ENCODE data around the gene C11orf98.
A peak's percentile ranks its signal among the peaks of the same experiment; 100 is the strongest.
"Not testable (repeated sequence)": the region's sequence is repeated elsewhere in the genome, so short reads cannot be mapped to it uniquely, and the experiment has no call there.

Gene C11orf98

GRCh38 chr11:62688491-62688890 lies 23.5 kb upstream of the C11orf98 start:
- DNase-seq = no peak
- in situ Hi-C loops (cut with MboI; ENCODE audit: low pct_unique_long_range_greater_than_20kb, low sequenced_read_pairs) = loop anchor here (25.0 kb wide), 1 partner anchor 301 kb away; no protein-coding TSS in a partner anchor

- DNase-seq = no peak
- in situ Hi-C loops (cut with MboI; ENCODE audit: low pct_unique_long_range_greater_than_20kb, low sequenced_read_pairs) = loop anchor here (25.0 kb wide), 1 partner anchor 300 kb away; no protein-coding TSS in a partner anchor
Measured at GRCh38 chr11:62687508-62688396, 22.7 kb upstream of the C11orf98 start.

- in situ Hi-C loops (cut with MboI; ENCODE audit: low pct_unique_long_range_greater_than_20kb, low sequenced_read_pairs) = loop anchor here (25.0 kb wide), 1 partner anchor 295 kb away; no protein-coding TSS in a partner anchor
- no peak for DNase-seq
Measured at GRCh38 chr11:62682518-62682917, 17.5 kb upstream of the C11orf98 start.

GRCh38 chr11:62680825-62681240 lies 15.8 kb upstream of the C11orf98 start:
- in situ Hi-C loops (cut with MboI; ENCODE audit: low pct_unique_long_range_greater_than_20kb, low sequenced_read_pairs) = loop anchor here (25.0 kb wide), 1 partner anchor 294 kb away; no protein-coding TSS in a partner anchor
- DNase-seq = peak; percentile 72

- peak; percentile 91 for DNase-seq
- in situ Hi-C loops (cut with MboI; ENCODE audit: low pct_unique_long_range_greater_than_20kb, low sequenced_read_pairs) = loop anchor here (25.0 kb wide), 1 partner anchor 292 kb away; no protein-coding TSS in a partner anchor
Measured at GRCh38 chr11:62678770-62679696, 14.0 kb upstream of the C11orf98 start, which contains the start of gene UBXN1. Gene UBXN1, minus strand, starts transcription at chr11:62679073. Its CDS starts 150 bp downstream, at chr11:62678923.

GRCh38 chr11:62678433-62678769 lies 13.4 kb upstream of the C11orf98 start:
- in situ Hi-C loops (cut with MboI; ENCODE audit: low pct_unique_long_range_greater_than_20kb, low sequenced_read_pairs) = loop anchor here (25.0 kb wide), 1 partner anchor 291 kb away; no protein-coding TSS in a partner anchor
- no peak for DNase-seq

GRCh38 chr11:62677714-62678113 lies 12.7 kb upstream of the C11orf98 start:
- DNase-seq = no peak
- in situ Hi-C loops (cut with MboI; ENCODE audit: low pct_unique_long_range_greater_than_20kb, low sequenced_read_pairs) = loop anchor here (25.0 kb wide), 1 partner anchor 290 kb away; no protein-coding TSS in a partner anchor

GRCh38 chr11:62677156-62677555 lies 12.1 kb upstream of the C11orf98 start:
- in situ Hi-C loops (cut with MboI; ENCODE audit: low pct_unique_long_range_greater_than_20kb, low sequenced_read_pairs) = loop anchor here (25.0 kb wide), 1 partner anchor 290 kb away; no protein-coding TSS in a partner anchor
- DNase-seq = no peak

GRCh38 chr11:62676698-62677097 lies 11.7 kb upstream of the C11orf98 start:
- in situ Hi-C loops (cut with MboI; ENCODE audit: low pct_unique_long_range_greater_than_20kb, low sequenced_read_pairs) = loop anchor here (25.0 kb wide), 1 partner anchor 289 kb away; no protein-coding TSS in a partner anchor
- DNase-seq = no peak

- in situ Hi-C loops (cut with MboI; ENCODE audit: low pct_unique_long_range_greater_than_20kb, low sequenced_read_pairs) = loop anchor here (25.0 kb wide), 1 partner anchor 288 kb away; no protein-coding TSS in a partner anchor
- DNase-seq = not testable (repeated sequence)
Measured at GRCh38 chr11:62675415-62675814, 10.4 kb upstream of the C11orf98 start.

GRCh38 chr11:62673196-62673525 lies 8.2 kb upstream of the C11orf98 start:
- no peak for DNase-seq
- in situ Hi-C loops (cut with MboI; ENCODE audit: low pct_unique_long_range_greater_than_20kb, low sequenced_read_pairs) = no loop called here

- peak; percentile 89 for DNase-seq
- in situ Hi-C loops (cut with MboI; ENCODE audit: low pct_unique_long_range_greater_than_20kb, low sequenced_read_pairs) = no loop called here
Measured at GRCh38 chr11:62671608-62672389, 6.8 kb upstream of the C11orf98 start, which contains the start of the genes LBHD1 and UQCC3. Gene LBHD1, minus strand, starts transcription at chr11:62672267. Its CDS starts 2,236 bp downstream, at chr11:62670031. Gene UQCC3, plus strand, starts transcription at chr11:62671673. Its CDS starts 73 bp downstream, at chr11:62671746.

- no peak for DNase-seq
- in situ Hi-C loops (cut with MboI; ENCODE audit: low pct_unique_long_range_greater_than_20kb, low sequenced_read_pairs) = no loop called here
Measured at GRCh38 chr11:62671236-62671607, 6.2 kb upstream of the C11orf98 start.

GRCh38 chr11:62669420-62670161 lies 4.6 kb upstream of the C11orf98 start:
- no peak for DNase-seq
- in situ Hi-C loops (cut with MboI; ENCODE audit: low pct_unique_long_range_greater_than_20kb, low sequenced_read_pairs) = no loop called here

- DNase-seq = no peak
- in situ Hi-C loops (cut with MboI; ENCODE audit: low pct_unique_long_range_greater_than_20kb, low sequenced_read_pairs) = no loop called here
Measured at GRCh38 chr11:62667460-62667859, 2.5 kb upstream of the C11orf98 start.

GRCh38 chr11:62666259-62666926 lies 1.4 kb upstream of the C11orf98 start:
- in situ Hi-C loops (cut with MboI; ENCODE audit: low pct_unique_long_range_greater_than_20kb, low sequenced_read_pairs) = no loop called here
- DNase-seq = no peak

GRCh38 chr11:62665599-62666258 lies 719 bp upstream of the C11orf98 start:
- in situ Hi-C loops (cut with MboI; ENCODE audit: low pct_unique_long_range_greater_than_20kb, low sequenced_read_pairs) = no loop called here
- DNase-seq = peak; percentile 38
